Activated CD4-positive, alpha-beta T cell treated with anti-CD3 and anti-CD28 coated beads for 4 hours (primary cell): ENCODE results near the gene ALDH16A1.

ENCODE experiments used
- DNase-seq, 2 donors: peaks; one replicate each; pipeline ENCODE4 v3.0.0-alpha.2; 2020

The ALDH16A1 gene

GRCh38 chr19:49423985-49424303 lies 29.1 kb upstream of the ALDH16A1 start:
- DNase-seq, result no peak

- no peak for DNase-seq
These were observed 27.8 kb upstream of the ALDH16A1 start, which contains the start of gene GFY for GRCh38 chr19:49425178-49425577. Gene GFY, plus strand, starts transcription at chr19:49425388. Its CDS starts 1,043 bp downstream, at chr19:49426431.

- DNase-seq, result peak in 1 of 2 donors; percentile 26
These were observed 27.0 kb upstream of the ALDH16A1 start for GRCh38 chr19:49425922-49426592.

GRCh38 chr19:49427339-49427738 lies 25.7 kb upstream of the ALDH16A1 start:
- DNase-seq, result no peak

GRCh38 chr19:49427855-49428546 lies 25.0 kb upstream of the ALDH16A1 start:
- no peak for DNase-seq

- no peak for DNase-seq
These were observed 24.2 kb upstream of the ALDH16A1 start for GRCh38 chr19:49428547-49429451.

- no peak for DNase-seq
These were observed 22.8 kb upstream of the ALDH16A1 start for GRCh38 chr19:49430172-49430677.

- DNase-seq, result no peak
These were observed 22.2 kb upstream of the ALDH16A1 start for GRCh38 chr19:49430678-49431329.

- DNase-seq, result no peak
These were observed 21.7 kb upstream of the ALDH16A1 start for GRCh38 chr19:49431330-49431749.

GRCh38 chr19:49432141-49433073 lies 20.6 kb upstream of the ALDH16A1 start:
- DNase-seq, result no peak

GRCh38 chr19:49433240-49433901 lies 19.7 kb upstream of the ALDH16A1 start:
- no peak for DNase-seq

- DNase-seq, result no peak
These were observed 18.0 kb upstream of the ALDH16A1 start for GRCh38 chr19:49434907-49435583.

GRCh38 chr19:49435670-49436069 lies 17.4 kb upstream of the ALDH16A1 start:
- no peak for DNase-seq

- peak; percentile 49 to 58 for DNase-seq
These were observed 16.5 kb upstream of the ALDH16A1 start for GRCh38 chr19:49436381-49437017.

- no peak for DNase-seq
These were observed 15.8 kb upstream of the ALDH16A1 start for GRCh38 chr19:49437231-49437630.

GRCh38 chr19:49438261-49438660 lies 14.8 kb upstream of the ALDH16A1 start:
- no peak for DNase-seq

GRCh38 chr19:49439836-49440235 lies 13.2 kb upstream of the ALDH16A1 start:
- no peak for DNase-seq

GRCh38 chr19:49440439-49441209 lies 12.4 kb upstream of the ALDH16A1 start:
- DNase-seq, result no peak
